GM18517 (cell line): Measurements from ENCODE around the gene RASGRP4.

Source experiments
- ATAC-seq: cut with Tn5 transposase; IDR thresholded peaks from one replicate; pipeline ENCODE4 v1.9.1; 2021; ENCODE audit warnings: mild to moderate bottlenecking, moderate library complexity; ENCODE audit not compliant: unreplicated experiment

The RASGRP4 gene

DNA sequence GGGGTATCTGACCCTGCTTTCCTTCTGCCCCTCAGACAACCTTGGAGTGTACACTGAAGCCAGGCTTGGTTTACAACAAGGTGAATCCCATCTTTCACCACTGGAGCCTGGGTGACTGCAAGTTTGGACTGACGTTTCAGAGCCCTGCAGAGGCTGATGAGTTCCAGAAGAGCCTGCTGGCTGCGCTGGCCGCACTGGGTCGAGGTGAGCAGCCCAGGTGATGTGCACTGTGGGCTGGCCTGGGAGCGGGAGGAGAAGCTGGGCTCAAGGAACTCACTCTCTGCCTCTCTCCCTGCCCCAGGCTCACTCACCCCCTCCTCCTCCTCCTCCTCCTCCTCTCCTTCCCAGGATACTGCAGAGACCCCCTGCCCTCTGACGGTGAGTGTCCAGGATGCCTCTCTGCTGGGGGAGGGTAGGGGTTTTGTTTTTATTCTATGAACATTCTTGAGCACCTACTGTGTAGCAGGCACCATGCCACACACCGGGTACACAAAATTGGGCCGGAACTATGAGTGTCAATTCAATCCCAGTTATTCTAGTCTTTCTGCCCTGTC is 34.0 kb downstream of the RASGRP4 start:
- ATAC-seq, result no peak

GRCh38 chr19:38389957-38390924 is 35.8 kb downstream of the RASGRP4 start:
- no peak for ATAC-seq

- no peak for ATAC-seq
Observed at GRCh38 chr19:38389101-38389925, 36.7 kb downstream of the RASGRP4 start.

DNA sequence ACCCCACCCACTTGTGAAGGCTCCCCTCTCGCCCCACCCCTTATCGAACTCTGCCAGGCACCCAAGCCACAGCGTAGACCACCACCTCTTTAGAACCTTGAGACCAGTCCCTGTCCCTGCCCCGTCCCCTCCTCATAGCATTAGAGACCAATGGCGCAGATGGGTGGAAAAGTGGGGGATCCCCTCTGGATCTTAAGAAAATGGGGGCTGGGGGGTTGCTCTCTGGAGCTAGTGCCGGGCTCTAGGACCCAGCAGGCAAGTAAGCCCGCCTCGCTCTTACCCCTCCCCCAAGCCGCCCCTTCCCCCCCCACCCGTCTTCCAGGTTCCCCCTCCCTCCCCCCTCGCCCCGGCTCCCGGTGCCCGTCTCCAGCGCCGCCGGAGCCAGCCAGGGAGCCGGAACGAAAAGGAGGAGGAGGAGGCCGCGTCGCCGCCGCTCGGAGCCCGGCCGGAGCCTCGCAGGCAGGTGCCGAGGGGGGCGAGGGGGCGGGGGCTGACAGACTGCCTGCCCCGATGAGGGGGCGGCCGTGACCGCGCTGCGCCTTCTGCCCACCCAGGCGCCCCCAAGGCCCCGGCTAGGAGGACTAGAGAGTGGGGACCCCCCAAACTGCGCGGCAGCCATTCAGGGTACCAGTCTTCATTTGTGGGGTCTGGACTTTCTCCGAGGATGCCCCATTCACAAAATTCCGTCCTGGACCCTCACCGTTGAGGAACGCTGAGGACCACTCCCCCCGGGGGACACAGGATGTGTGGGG is 37.5 kb downstream of the RASGRP4 start, which contains the start of gene SPRED3:
Gene SPRED3, plus strand, starts transcription at position 349 of the 752 bp plus-strand sequence. CDS start 1,606 bp downstream, outside the sequence.
- ATAC-seq, result no peak

- no peak for ATAC-seq
Observed at GRCh38 chr19:38387550-38388348, 38.3 kb downstream of the RASGRP4 start, which contains the start of gene GGN. Gene GGN, minus strand, starts transcription at chr19:38388034. Its CDS starts 773 bp downstream, at chr19:38387261.

GRCh38 chr19:38386971-38387549 is 39.0 kb downstream of the RASGRP4 start:
- no peak for ATAC-seq

GRCh38 chr19:38386300-38386970 is 39.6 kb downstream of the RASGRP4 start:
- no peak for ATAC-seq

DNA sequence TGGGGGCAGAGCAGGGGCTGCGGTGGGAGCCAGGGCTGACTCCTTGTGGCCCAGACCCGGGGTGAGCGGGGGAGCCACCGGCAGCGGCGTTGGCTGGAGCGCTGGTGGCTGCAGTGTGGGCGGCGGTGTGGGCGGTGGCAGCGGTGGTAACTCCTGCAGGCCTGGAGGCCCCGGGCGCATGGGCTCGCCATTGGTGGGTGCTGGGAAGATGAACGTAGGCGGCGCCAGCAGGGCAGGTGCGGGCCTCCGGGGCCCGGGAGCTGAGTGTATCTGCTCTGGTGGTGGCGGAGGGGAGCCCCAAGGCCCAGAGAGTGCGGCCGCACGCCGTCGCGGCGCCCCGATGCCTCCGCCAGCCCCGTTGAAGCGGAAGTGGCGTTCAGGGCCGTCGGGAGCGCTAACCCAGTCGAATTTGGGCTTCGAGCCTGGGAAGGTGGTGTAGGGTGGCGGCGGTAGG is 40.2 kb downstream of the RASGRP4 start:
- no peak for ATAC-seq

DNA sequence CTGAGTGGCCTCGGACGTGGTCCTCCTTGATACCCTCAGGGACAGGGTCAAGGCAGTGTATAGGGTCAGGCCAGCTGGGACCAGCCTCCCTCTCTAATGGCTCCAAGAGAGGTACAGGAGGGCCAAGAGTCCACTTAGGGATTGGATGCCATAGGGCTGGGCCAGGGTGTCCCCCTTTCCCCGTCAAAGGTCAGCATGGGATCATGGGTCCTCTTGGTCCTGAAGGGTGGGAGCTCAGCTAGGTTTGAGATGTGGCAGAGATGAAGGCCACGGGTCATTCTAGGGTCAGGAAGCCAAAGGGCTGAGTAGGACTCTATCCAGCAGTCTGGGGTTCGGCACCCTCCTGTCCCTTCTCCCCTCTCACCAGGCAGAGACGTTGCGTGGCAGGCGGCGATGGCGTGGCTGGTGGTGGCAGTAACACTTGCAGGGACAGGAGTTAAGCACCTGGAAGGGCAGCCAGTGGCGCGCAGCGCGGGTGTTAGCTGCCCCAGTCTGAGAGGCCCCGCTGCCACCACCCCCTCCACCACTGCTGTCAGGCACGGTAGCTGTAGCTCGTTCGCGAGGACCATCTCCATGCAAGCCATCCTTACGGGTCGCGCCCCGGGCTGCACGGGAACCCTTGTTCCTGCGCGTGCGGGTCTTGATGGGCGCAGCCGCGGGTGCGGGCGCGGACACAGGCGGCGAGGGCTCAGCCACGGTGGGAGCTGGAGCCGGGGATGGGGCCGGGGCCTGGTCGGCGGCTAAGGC is 40.8 kb downstream of the RASGRP4 start:
- no peak for ATAC-seq

GRCh38 chr19:38384209-38385027 is 41.6 kb downstream of the RASGRP4 start:
- ATAC-seq, result no peak

GRCh38 chr19:38383743-38384142 is 42.3 kb downstream of the RASGRP4 start:
- ATAC-seq, result no peak

GRCh38 chr19:38383184-38383583 is 42.8 kb downstream of the RASGRP4 start:
- ATAC-seq, result no peak

DNA sequence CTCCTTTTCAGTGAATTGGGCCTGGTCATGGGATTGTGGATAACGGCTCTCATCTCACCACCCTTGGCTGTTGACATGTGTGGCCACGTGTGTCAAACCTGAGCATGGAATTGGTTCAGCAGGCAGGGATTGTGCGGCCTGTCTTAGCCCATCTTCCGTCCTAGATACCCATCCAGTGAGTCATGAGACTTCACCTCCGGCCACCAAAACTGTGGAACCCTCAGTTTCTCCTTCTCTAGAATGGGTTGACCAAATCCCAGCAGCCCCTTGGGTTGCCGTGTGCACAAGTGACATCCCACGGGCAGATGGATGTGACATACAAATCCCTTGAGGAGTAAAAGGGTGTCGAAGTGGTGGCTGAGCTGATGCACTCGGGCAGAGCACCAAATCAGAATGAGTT is 44.9 kb downstream of the RASGRP4 start:
- no peak for ATAC-seq

DNA sequence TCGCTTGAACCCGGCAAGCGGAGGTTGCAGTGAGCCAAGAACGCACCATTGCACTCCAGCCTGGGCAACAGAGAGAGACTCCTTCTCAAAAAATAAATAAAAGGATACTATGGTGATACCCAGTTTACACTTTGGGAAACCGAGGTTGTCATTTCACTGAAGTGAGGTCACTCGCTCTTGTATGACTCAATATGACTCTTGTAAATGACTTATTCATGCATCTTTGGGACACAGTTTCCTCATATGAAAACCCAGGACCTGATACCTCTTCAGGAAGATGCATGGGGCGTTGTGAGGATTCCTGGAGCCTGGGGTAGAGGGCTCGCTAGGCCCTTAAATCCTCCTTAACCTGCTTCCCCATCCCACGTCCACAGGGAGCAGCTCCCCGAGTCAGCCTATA is 47.2 kb downstream of the RASGRP4 start:
- no peak for ATAC-seq

GRCh38 chr19:38377052-38377451 is 49.0 kb downstream of the RASGRP4 start:
- ATAC-seq, result no peak

DNA sequence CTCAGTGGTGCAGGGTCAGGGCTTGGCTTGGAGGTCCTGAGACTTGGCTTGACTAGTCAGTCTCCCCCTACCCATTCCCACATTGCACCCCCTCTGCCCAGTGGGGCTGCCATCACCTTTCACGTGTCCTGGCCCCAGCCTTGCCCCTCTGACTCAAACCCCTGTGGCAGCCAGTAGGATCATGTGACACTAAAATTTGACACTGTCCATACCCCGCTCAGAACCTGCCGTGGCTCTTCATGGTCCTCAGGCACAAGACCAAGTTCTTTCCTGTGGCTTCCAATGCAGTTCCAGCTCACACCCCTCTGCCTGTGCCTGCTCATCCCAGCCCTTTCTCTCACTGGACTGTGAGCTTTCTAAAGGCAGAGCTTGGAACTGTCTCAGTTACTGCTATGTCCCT is 49.4 kb downstream of the RASGRP4 start:
- no peak for ATAC-seq

- ATAC-seq, result no peak
Observed at GRCh38 chr19:38375748-38376147, 50.3 kb downstream of the RASGRP4 start.
